ENCODE measurements around the gene TRAF5.

GRCh38 chr1:211339631-211340041 is 13.0 kb downstream of the TRAF5 start:
- TF ChIP-seq, protein P1, sequence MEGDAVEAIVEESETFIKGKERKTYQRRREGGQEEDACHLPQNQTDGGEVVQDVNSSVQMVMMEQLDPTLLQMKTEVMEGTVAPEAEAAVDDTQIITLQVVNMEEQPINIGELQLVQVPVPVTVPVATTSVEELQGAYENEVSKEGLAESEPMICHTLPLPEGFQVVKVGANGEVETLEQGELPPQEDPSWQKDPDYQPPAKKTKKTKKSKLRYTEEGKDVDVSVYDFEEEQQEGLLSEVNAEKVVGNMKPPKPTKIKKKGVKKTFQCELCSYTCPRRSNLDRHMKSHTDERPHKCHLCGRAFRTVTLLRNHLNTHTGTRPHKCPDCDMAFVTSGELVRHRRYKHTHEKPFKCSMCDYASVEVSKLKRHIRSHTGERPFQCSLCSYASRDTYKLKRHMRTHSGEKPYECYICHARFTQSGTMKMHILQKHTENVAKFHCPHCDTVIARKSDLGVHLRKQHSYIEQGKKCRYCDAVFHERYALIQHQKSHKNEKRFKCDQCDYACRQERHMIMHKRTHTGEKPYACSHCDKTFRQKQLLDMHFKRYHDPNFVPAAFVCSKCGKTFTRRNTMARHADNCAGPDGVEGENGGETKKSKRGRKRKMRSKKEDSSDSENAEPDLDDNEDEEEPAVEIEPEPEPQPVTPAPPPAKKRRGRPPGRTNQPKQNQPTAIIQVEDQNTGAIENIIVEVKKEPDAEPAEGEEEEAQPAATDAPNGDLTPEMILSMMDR (conservative IDR thresholded peaks at IDR 0.05; ENCODE audit: low read length), result no peak
- TF ChIP-seq EZH2phosphoT487 (IDR thresholded peaks at IDR 0.05; ENCODE audit: borderline replicate concordance), result no peak
